Stimulated activated CD4-positive, alpha-beta T cell treated with anti-CD3 and anti-CD28 coated beads, Interleukin-15, amount 100 ng/mL, for 1 hour (primary cell): ENCODE results near the gene SMAD3.

ENCODE experiments used
- DNase-seq, 2 donors: peaks; one replicate each; pipeline ENCODE4 v3.0.0-alpha.2; 2020; ENCODE audit warnings: low read depth in 1 of 2, low spot score in 1 of 2

The SMAD3 gene

DNA sequence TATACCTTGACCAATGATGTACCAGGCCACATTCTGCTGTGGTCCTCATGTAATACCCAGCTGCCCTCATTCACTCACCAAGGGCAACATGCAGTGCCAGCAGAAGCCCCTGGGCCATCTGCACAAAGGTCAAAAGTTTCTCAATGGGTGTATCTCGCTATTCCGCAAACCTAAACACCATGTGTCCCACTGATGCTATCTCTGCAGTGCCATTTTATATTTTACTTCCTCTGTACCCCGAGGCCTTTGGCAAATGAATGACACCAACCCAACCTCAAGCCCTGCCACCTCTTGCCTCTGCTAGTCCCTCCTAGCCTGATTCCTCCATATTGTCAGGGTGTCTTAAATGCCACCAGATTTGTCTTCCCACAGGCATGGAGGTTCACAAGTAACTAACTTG lies 129.9 kb downstream of the SMAD3 start:
- DNase-seq = no peak

DNA sequence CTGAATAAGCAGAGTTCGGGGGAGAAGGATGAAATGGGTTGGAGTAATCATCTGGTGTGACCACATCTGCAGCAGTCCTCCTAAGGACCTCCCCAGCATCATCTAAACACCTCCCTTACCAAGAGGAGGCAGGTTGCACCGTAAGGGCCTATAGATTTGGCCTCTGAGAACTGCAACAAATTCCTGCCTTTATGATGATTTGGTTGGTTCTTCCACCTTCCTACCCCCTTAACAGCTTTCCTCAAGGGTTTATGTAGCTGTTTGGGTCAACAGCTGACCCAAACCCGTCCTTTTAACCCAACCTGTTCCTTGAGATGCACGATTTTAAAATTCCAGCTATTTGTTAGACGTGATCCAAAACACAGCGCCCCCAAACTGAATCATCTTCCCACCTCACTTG lies 130.8 kb downstream of the SMAD3 start:
- DNase-seq = no peak

DNA sequence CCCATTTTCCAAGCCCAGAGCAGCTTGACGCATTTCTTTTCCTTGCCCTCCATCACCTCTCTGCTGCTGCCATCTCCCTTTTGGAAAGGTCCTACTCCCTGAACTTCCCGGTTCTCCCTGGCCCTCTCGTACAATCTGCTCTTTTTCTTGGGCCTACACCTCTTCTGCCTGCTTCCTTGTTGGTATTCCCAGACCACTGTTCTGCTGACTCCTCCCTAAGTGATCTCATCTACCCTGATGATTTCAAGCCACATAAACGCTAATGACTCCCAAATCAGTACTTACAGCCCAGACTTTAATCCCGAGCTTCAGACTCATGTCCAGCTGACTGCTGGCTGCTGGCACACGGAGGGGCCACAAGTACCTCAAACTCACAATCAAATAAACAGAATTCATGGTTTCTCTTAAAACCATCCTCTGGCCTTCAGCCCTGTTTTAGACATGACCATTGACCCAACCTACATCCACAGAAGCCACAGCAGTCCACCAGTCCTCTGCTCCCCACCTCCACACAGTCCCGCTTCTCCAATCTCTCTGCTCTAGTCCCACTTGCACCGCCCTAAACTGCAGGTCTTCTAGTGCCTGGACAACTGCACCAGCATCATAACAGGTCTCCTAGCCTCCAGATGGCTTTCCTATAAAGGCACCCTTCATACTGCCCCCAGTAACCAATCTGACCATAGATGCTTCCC lies 131.4 kb downstream of the SMAD3 start:
- no peak for DNase-seq

DNA sequence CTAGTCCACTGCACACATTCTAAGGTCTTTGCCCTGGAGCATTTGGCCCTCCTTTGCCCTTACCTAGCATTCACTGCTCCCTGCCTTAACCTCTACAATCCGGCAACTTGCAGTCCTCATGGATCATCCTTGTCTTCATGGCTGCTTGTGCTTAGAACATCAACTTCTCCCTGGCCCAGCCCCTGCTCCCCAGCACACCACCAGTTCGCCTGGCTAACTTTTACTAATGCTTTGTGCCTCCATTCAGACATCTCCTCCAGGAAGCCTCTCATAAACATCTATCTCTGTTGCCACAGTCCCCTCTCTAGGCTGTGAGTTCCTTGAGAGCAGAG lies 131.9 kb downstream of the SMAD3 start:
- no peak for DNase-seq

DNA sequence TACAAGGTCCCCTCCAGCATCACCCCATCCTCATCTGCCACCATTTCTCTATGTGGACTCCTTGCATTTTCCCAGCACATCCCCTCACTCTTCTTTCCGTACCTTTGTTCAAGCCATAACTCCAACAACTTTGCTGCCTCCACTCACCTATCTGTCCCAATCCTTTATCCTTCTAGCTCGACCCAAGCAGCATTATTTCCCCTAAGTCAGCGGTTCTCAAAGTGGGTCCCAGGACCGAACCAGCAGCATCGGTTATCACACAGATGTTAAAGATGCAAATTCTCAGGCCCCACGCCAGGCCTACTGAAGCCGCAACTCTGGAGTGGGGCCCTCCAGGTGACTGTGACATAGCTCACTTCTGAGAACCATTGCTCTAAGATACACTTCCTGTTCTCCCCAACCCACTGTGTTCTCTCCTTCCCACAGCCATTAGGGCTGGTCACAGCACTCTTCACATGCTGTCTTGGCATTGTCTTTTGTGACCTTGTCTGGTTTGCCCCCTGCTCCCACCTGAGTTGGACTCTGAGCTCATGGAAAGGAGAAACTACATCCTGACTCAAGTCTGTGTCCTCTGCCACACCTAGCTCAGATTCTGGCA lies 132.9 kb downstream of the SMAD3 start:
- DNase-seq = no peak

DNA sequence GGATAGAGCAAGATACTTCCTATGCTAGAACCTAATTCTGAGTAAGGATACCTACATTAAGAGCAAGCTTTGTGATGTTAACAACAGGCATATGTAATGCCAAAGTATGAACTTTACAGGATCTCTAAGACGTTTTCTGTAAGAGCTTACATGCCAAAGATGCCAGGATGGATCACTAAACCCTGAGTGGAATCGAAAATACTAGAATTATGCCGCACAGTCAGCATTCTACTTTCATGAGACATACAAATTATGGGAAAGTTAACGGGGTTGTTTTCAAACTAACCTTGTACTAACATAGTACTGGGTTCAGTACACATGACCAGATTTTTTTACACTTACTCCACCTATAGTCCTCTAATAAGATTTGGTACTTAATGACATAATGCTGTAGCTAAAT lies 134.0 kb downstream of the SMAD3 start:
- no peak for DNase-seq

DNA sequence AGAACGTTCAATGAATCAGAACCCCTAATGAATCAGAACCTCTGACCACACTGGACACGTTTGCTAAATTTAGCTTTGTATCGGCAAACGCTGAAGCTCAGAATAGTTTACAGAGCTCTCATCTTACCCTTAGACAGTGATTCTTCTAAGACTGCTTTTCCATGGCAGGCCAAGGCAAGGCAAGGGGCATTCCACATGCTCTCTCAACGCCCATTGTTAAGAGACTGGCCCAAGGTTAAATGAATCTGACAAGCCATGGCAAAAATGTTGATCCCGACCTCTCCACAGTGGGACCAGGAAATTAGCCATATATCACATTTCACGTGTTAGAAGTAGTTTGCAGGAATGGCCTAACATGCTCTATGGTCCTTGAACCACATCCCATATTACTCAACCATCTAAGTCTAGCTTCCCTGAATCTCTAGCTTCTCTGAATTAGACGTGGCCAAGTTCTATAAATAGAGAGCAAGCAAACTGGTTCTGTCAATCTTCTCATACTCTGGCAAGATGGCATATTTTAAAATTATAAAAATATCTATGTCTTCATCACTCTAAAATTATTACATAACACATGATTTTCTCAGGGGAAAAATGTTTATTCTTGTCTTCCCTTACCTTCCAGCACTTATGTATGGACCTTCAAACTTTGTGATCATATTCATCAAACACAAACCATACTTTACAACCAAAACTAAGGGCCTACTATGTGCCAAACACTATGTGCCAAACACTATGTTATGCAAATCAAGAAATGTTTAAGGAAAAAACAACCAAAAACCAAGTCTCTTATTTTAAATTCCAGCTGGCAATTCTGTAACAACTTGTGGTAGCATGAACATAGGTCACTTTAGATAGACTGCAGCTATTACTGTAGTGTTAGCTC lies 134.7 kb downstream of the SMAD3 start:
- DNase-seq = no peak

DNA sequence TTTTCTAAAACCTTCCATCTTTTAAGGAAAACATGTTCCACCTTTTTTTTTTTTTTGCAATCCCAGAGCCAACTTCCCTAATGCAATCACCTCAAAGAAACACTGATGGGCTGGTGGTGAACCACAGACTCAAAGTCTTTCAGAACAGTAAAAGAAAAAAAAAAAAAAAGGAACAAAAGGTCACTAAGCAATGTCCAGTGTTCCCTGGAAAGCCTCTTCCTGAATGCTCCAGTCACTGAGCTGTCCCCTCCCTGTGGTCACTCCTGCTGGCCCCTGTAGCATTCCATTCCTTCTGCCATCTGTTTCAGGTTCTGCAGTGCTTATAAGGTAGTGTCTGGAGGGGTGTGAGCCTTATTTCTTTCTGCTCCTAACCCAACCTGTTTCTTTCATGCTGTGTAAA lies 135.7 kb downstream of the SMAD3 start:
- DNase-seq = no peak

DNA sequence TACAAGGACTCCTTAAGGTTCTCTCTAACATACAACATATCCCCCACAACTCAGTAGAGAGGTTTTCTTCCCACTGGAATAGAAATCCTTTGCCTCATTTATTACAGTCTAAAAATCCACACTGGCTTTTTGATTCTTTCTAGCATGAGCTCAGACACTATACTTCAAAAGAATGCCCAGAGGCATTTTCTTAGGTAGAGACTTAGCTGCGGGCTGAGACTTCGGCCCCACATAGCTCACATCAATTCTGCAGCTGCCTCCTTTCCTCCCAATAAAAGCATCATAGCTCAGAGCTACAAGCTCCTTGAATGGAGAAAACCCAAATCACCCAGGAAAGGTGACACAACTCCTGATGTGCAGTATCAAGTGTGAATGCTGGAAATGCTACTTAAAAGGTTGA lies 136.7 kb downstream of the SMAD3 start:
- no peak for DNase-seq

DNA sequence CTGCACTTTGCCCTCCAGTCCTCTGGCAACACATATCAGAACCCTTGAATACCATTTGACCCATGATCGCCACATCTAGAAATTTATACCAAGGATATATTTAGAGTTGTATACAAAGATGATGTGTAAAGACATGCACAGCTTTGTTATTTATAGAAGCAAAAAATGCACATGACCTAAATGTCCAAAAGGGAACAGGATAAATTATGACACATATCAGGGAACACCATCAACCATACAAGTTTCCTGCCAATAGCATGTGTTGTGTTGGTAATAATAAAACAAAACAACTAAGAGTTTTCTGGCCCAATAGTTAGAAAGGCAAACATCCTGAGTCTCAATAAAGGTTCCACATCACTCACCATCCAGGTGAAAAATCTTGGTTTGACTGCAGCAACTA lies 137.6 kb downstream of the SMAD3 start:
- no peak for DNase-seq

DNA sequence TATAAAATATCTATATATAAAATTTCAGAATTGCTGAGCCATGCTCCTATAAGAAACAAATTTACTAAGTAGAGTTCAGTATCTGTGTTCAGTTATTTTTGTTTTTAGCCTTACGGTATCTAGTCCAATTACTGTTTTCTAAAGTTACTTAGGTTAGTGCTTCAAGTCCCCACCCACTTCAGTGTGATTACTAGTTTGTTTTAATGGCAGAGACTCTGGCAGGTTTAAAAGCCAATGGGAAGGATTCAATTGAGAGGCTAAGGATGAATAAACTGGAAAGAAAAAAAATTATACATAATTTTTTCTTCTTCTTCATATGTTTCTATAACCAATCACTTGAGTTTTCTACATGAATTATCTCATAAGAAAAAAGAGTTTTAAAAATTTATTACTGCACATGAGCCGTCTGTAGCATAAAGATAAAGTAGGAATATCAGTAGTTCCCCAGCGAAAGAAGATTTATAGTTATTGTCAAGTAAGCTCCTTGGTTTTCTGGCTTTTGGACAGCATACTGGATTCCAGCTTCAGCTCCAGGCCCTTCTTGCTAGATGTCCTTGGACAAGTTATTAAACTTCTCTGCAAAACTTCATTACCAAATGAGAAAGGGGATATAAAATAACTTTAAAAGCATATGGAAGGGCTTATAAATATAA lies 142.3 kb downstream of the SMAD3 start:
- no peak for DNase-seq

DNA sequence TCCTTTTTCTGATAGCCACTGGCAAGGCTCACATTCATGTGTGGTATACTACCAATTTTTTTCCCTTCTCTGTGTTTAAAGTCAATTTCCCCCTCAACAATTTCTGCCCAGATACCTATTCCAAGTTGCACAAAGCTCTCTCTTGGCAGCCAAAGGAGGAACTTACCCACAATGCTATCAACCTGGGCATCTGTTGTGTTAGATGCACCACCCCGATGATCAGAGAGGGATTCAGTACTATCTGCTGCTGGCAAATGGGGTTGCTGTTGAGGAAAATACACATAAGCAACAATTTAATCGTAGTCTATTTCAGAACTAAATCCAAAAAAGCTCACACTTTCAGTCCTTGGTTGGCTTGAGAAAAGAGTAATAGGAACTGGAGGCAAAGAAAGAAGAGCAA lies 143.0 kb downstream of the SMAD3 start:
- DNase-seq = no peak

DNA sequence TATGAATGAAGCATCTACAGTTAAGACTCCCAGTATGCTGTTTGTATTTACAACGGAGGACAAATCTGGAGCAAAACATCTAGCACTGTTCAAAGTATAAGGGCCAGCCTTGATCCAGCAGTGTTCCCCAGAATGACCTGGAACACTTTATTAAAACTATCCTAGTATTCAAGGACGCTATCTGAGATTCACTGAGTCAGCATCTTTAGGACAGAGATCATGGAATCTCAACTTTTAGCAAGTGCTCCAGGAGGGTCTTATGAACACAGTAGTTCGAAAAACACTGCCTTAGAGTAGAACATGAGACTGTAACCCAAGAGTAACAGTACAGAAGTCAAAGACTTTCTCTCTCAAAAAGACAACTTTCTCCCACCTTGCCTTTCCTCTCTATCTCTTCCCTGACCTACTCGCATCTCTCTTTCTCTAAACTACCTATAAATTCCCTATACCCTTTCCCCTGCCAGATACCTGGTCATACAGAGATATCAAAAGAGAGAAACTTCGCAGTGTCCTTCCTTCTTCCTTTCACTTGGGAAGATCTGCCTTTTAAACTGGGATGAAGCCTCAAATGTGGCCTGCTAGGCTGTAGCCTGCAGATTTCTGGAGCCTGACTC lies 145.3 kb downstream of the SMAD3 start:
- no peak for DNase-seq

DNA sequence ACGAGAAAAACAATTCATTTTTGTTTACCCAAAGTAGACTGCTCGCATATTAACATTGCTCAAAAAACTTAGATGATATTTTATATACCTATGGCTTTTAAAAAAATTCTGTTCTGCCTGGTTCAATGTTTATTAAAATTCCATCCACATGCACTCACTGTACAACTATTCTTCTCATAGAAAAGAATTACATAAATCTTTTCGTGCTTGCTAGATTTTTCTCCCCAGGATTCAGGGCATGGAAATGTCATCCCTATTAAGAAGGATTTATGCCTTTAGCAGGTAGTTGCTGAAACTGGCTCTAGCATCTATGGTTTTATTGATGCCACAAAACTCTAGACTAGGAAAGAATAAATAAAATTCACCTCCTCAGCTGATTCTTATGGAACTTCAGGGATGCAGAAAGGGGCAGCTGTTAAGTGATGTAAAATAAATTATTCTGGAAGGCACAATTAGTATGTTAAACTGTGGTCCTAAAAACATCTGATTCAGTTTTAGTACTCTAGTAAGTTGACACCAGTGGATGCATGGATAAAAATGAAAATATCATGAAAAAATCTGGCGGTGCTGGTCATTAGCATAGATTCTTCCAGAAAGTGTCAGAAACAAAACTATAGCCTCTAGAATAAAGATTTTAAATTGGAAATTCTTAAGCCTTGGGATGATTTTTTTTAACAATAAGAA lies 147.4 kb downstream of the SMAD3 start:
- no peak for DNase-seq

DNA sequence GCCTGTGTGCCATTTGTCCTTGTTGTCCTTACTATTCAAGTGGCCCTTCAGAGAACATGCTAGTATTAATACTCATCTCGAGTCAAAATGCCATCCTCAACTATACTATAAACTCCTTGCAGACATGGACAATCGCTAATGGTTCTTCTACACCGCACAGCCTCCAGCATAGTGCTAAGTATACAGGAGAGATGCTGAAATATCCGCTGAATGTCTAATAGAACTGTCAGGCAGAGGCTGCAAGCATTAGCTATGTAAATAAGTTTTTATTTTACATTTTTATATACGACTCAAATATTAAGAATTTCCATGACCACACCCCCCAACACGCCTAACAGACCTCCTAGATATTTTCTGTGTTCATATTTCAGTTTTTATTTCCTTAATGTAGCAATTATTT lies 149.7 kb downstream of the SMAD3 start:
- no peak for DNase-seq

DNA sequence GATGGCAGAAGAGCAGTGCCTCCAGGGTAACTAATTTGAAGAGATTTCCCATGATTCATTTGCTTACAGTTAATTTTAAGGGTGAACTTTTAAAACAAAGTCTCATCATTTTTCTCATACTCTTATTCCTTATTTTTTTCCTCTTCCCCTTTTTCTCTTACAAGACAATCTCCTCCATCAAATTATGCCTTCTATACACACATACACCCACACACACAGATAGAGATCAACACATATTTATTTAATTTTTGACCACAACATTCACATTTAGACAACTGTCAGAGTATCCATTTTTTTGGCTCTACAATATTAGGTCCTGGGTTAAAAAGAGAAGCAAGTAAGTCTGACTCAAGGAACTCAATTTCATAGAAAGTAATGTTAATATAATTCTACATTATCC lies 151.5 kb downstream of the SMAD3 start:
- no peak for DNase-seq

DNA sequence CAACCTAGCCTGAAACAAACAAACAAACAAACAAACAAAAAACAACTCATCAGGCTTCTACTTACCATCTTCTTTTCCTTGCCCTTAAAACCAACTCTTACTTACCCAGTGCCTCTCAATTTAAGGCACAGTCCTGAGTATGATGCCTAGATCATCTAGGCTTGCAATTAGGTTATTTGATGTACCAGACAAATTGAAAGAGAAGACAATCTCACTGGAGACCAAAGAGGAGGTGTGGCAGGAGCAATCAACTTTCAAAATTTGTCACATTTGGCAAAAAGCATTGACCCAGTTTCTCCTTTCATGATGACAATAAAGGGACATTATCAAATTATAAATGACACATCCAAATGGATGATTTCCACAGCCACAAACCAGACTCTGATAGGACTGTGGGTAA lies 153.0 kb downstream of the SMAD3 start:
- DNase-seq = no peak

DNA sequence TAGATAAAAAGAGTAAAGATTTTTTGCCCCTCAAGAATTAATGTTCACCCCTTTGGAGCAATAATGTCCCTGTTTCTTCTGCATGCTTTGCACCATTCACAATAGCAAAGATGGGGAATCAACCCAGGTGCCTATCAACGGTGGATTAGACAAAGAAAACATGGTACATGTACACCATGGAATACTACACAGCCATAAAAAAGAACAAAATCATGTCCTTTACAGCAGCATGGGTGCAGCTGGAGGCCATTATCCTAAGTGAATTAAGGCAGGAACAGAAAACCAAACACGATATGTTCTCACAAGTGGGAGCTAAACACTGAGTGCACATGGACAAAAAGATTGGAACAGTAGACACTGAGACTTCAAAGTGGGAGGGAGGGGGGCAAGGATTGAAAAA lies 153.9 kb downstream of the SMAD3 start:
- no peak for DNase-seq

DNA sequence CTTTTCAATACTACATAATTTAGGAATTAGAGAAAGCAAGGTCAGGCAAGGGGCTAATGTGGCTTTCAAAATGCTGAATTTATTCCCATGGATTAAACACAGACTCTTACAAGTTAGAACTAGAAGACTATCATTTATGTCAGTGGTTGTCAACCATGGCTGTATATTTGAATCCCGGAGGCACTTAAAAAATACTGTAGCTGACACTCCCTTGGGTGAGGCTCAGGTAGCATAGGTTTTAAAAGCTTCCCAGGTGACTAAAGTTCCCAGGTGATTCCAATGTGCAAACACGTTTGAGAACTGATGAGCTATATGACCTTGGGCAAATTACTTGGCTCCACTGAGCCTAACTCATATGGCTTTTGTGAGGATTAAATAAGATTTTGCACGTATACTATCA lies 159.5 kb downstream of the SMAD3 start:
- DNase-seq = no peak

DNA sequence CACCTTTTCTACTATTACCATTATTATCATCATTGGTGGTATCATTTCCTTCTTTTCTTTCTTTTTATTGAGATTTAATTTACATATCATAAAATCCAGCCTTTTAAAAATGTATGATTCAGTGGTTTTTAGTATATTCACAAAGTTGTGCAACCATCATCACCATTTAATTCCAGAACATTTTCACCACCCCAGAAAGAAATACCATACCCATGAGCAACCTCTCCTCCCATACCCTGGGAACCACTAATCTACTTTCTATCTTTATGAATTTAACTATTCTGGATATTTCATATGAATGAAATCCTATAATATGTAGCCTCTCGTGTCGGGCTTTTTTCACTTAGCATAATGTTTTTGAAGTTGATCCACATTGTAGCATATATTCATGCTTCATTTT lies 159.9 kb downstream of the SMAD3 start:
- no peak for DNase-seq

DNA sequence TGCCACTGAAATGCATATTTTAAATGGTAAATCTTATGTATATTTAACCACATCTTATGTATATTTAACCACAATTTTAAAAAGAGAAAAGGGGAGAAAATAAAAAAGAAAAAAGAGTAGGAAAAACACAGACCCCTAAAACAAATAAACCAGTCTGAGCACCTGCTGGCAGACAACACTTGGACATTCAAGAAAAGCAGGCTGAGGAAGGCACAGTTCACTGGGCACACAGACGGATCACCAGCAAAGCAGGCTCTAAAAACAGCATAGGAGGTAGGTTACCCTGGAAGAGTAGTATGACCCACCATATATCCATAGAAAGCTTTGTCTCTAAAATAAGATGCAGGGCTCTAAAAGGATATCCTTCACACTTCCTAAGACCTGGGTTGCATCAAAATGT lies 162.0 kb downstream of the SMAD3 start:
- no peak for DNase-seq
